ENCODE measurements around the gene LLCFC1.

Gene LLCFC1

DNA sequence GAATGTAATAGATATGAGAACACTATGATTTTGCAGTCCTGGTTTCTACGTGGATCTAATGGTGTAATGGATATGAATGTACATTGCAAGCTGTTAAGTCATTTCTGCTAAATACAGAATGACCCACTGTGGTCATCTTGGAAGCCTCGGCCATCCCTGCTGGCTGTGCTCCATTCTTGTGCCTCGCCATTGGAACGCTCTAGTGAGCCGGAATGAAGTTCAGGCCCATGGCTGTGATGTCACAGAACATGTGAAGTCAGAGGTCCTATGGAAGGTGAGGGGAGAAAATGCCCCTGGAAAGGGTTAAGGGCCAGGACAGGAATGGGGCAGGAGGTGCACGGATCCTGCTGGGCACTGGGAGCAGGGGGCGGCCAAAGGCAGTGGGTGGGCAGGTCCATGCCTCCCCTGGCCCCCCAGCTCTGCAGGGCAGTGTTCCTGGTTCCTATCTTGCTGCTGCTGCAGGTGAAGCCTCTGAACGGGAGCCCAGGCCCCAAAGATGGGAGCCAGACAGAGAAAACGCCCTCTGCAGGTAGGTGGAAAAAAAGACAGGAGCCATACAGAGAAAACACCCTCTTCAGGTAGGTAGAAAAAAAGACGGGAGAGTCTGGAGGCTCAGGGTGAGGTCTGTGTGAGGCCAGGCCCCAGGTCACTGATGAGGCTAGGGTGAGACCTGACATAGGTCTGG, at the start of gene LLCFC1:
TSS of gene LLCFC1 (plus strand) at position 259 of the 685 bp plus-strand sequence. CDS start at position 397, 138 bp downstream.
- no peak within 1 kb of the TSS for H3K4me3 ChIP-seq (ENCODE audit: low read depth, low read length)

DNA sequence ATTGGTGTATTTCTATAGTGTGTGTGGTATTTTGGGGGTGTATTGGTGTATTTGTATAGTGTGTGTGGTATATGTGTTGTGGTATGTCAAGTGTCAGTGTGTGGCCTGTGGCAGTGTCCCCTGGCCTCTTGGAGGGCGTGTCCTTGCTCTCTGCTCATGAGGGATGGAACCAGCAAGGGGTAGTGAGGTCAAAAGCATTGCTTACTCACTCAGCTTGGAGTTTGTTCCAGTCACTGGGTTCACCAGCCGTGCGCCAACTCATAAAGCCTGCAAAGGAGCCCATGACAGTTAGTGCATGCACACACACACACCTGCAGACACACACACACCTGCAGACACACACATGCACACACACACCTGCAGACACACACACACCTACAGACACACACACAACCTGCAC, 49.5 kb upstream of the LLCFC1 start:
- no peak overlapping the region for H3K4me3 ChIP-seq (ENCODE audit: low read depth, low read length)

DNA sequence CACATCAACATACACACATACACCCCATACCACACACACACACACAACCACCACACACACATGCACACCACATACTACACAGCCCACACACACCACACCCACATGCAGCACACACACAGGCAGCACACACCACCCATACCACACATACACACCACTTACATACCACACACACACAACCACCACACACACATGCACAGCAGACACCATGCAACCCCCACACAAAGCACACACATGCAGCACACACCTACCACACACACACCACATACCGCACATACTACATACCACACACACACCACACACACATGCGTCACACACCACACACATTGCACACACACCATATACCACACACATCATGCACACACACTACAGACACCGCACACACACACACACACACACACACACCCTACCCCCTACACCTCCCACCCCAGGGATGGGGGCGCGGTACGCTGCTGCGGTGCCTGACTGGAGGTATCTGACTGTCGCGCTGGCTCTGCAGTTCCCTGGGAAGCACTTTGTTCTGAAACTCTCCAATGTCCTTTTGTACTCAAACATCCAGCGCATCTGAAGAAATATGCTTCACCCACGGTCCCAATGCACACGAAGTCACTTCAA, 48.3 kb upstream of the LLCFC1 start:
- H3K4me3 ChIP-seq (ENCODE audit: low read depth, low read length), result no peak overlapping the region

DNA sequence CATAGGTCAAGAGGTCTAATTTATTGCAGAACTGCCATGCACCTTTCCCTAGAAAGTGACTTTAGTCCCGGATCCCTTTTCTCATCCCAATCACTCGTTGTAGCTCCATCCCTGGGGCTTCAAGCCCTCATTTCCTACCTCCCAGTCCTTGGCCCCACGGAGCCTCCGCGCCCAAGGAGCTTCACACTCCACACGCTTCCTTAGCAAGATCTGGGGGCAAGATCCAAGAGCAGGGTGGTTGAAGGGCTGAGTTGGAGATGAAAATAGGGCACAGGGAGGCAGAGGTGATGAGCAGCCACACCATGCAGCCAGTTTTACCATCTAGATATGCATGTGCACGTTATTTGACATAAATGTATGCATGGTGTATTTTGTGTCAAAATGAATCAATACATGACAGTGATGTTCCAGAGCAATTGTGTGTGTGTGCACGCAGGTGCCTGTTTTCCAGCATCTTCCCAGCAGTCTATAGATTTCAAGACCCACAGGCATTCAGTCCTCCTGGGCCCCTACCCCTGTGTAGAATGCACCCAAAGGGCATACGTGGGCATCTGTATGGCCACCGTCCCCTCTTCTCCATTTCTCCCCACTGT, 47.7 kb upstream of the LLCFC1 start:
- H3K4me3 ChIP-seq (ENCODE audit: low read depth, low read length), result no peak overlapping the region

DNA sequence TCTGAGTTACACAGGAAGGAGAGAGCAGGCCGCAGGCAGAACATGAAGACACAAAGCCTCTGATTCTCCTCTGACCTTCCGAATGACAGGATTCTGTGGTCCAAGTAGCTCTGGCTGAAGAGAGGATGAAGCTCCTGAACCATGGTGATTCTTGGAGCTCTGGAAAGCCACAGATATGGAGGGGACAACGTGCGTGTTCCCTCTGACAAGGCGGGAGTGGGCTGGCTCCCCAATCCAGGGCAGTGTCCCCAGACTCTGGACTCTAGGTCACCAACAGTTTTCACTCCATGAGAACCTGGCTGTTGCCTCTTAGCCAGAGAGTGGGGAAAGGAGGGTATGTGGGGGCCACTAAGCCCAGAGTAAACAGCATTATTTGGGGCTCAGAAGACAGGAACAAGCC, 46.3 kb upstream of the LLCFC1 start:
- H3K4me3 ChIP-seq (ENCODE audit: low read depth, low read length), result no peak overlapping the region

DNA sequence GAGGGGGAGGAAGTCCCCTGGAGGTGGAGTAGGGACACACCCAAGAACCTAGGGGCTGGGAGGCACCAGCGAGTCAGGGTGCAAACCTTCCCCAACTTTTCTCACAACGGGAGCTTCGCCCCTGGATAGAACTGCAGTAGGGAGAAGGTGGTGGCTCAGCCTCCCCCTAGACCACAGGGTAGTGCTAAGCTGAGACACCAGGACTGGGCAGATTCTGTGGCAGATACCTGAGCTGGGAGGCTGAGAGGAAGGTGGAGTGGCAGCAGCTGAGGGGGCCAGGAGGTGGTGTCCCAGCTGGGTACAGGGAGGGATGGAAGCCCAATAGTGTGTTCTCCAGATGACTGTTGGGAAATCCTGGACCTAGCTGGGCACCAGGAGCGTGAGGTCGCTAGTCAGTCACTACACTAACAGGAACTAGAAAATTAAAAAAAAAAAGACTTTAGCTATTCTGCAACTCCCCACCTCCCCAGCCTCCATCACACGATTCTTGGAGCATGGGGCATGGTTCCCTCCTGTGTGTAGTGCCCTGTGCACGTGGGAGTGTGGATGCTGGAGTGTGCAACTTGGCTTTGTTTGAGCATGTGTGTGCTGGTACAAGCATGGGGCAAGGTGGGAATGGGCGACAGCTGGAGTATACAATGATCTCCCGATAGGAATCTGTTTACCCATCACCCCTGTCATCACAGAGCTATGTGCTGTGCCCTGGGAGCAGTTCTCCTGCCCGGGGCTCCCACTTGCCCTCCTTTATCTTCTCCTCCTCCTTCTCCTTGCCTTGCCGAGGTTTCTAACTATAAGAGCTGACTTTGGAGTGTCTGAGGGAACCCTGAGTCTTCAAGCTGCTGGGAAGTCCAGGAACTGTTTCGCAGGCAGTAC, 44.9 kb upstream of the LLCFC1 start:
- no peak overlapping the region for H3K4me3 ChIP-seq (ENCODE audit: low read depth, low read length)

DNA sequence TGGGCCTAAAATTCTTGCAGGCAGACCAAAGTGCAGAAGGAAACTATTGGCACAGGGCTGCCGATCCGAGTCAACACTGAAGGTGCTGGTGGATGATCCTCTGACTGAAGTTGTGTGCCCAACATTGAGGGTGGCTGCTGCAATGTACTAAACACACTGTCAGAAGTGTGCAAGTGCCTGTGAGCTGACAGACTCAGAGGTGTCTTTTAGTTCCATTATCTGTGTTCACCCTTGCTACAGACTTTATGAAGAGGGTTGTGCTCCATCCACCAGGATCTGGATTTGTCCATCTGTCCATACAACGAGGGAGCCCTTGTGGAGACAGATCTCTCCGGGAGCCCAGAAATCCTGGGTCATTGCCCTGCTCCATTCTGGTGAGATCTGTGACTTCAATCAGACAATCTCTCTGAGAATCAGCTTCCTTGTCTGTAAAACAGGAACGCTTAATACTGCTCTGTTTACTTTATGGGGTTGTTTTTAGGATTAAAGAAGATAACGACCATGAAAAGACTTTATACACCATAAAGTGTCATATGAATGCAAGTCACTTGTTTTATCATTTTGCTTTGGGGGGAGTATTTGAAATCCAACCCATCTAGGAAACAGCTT, 44.2 kb upstream of the LLCFC1 start:
- H3K4me3 ChIP-seq (ENCODE audit: low read depth, low read length), result no peak overlapping the region

DNA sequence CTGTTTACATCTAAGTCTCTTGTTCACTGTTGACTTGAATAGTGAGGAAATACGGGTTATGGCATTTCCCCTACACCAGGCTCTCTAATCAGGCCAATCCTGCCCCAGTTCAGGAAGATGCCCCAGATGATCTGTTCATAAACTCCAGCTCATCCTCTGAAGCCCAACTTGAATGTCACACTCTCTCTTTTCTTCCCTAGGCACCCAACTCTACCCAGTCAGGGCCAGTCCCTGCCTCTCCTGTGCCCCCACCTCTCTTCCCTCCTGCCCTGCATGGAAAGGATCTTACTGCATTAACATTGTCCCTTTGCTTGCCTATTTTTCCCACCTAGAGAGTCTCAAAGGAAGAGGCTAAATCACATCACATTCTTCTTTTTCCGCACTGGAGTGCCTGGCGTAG, 43.1 kb upstream of the LLCFC1 start:
- no peak overlapping the region for H3K4me3 ChIP-seq (ENCODE audit: low read depth, low read length)

DNA sequence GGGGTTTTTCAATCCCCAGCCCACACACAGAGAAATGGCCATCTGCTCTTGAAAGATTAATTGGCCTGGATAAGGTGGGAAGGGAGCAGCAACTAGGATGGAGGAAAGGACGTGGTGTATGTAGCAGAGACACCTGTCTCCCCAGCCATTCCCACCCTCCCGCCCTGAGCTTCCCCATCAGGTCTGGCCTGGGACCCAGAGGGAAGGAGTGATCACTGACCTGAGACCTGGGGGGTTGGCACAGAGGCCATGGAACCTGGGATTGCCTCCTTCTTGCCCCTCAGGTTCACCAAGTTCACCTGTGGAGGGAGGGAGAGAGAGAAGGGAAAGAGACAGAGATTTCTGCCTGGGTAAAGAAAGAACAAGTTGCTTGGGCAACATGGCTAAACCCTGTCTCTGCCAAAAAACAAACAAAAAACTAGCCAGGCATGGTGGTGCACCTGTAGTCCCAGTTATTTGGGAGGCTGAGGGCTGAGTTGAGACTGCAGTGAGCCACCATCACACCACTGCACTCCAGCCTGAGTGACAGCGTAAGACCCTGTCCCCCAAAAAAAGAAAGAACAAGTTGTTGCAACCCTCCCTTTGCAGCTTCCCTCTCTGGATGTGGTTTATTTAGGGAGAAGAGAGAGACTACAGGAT, 42.4 kb upstream of the LLCFC1 start:
- H3K4me3 ChIP-seq (ENCODE audit: low read depth, low read length), result no peak overlapping the region

DNA sequence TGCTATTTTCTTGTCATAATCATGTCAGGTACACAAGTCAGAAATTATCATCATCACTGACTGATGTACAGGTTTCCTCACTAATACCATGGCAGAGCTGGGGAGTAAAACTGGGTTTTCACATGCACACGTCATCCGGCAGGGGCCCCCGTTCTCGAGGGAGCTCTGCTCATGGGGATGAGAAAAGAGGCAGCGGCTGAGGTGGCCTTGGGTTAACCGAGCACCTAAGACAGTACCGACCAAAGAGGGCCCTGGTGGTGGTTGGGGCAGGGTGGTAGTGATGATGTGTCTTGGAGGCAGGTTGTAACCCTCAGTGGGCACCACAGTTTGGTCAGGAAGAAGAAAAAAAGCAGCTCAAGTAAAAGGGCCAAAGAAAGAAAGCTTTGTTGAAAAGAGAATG, 41.6 kb upstream of the LLCFC1 start:
- H3K4me3 ChIP-seq (ENCODE audit: low read depth, low read length), result no peak overlapping the region

DNA sequence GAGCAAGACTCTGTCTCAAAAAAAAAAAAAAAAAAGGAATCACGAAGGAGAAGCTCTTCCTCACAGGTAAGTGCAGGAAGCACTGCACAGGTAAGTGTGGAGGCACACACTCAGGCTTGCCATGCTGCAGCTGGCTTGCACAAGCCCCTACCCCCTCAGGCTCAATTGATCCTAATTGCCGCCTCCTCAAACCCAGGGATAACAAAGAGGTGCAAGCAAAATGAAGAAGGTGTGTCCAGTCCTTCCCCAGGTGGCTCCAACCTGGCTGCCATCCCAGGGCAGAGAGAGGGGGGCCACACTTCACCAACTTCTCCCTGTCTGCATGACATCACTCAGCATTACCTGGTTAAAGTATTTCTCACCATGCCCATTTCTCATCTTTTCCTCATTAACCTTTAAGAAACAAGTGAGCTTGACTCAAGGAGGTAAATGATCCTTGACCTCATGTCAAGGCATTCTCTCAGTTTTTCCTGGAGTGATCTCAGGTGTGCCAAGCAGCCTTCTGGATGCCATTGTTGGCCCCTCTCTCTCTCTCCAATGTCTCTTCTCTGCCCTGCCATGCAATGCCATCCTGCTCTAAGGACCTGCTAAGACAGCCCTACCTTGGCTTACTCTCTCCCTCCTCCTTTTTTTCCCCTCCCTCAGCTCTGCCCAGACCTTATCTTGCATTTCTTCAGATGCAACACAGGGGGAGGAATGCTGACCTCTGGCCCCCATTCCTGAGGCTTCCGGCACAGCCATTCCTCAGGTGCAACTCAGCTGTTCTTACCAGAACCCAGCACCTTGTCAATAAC, 40.7 kb upstream of the LLCFC1 start:
- no peak overlapping the region for H3K4me3 ChIP-seq (ENCODE audit: low read depth, low read length)

DNA sequence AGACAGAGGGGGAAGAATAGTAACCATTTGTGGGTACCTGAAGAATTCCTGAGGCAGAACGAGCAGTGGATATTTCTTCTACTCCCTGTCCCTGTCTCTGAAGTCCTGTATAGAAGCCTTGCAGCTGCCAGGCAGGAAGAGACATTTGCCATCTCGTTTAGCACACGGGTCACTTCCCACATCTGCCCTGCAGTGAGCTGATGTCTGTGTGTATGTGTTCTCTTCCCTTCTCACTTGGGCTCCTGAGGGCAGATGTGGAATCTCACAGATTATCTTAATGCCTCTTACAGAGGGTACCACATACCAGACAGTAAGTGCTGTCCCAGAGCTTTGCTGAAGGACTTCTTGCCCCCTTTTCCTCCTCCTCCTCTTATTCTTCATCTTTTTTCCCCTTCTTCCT, 39.6 kb upstream of the LLCFC1 start:
- no peak overlapping the region for H3K4me3 ChIP-seq (ENCODE audit: low read depth, low read length)

DNA sequence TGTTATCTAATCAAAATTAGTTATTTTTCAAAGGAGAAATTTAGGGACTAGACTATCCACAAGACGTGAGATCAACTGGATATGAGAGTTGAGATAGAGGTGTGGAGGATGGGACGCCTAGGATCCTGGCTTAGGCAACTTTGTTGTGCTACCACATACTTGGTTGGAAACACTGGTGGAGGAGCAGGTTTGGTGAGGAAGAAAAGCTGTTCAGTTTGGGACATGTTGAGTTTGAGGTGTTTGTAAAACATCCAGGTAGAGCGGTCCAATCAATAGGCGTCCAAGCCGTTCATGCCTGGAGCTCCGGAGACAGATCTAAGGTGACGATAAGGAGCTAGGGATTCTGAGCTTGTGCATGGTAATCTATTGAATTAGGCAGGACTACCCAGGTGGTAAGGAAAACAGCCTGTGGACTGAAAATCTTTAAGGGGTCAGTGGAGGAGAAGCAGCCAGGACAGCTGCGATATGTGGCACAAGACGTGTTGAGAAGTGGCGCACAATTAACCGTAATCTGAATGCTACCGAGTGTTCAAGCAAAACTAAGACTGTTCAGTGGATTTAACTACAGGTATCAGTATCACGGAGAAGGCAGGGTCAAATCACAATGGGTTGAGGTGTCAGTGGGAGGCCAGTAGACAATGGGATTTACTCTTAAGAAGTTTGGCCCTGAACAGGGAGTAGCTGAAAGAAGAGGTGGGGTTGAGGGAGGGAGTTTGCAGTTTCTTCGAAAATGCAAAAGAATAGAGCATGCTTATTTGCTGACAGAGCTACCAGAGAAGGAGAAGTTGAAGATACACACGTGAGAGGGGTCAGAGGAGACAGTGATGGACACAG, 37.6 kb upstream of the LLCFC1 start:
- no peak overlapping the region for H3K4me3 ChIP-seq (ENCODE audit: low read depth, low read length)

DNA sequence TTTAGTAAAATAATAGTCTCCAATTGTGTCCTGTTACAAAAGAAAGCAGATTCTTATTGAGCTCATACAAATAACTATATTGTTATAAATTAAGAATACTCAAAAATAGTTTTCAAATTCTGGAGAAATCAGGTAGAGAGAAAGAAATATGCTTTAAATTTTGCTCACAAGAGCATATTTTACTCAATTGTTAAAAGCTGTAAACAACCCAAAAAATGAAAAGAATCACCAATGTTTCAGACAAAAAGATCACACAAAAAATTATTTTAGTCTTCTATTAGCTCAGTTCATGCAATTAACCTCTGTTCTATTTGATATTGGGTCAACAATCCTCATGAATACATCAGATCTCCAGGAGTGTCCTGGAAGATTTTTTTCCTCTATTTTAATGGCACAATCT, 35.2 kb upstream of the LLCFC1 start:
- no peak overlapping the region for H3K4me3 ChIP-seq (ENCODE audit: low read depth, low read length)

DNA sequence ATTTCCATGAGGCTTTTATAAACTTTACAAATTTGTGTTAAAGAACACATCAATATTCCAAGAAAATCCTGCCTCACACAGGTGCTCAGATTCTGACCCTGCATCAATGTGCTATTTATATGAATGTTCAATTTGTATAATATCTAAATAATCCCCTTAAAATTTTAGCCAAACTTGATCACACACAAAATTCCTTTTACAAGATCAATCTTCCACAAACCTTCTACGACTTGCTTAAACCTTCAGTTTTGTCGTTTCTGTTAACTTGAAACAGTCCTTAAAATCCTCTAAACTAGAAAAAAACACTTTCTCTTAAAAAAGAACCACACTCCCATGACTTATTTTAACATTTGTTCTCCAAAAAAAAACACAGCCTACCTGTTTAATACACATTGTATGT, 33.5 kb upstream of the LLCFC1 start:
- no peak overlapping the region for H3K4me3 ChIP-seq (ENCODE audit: low read depth, low read length)

DNA sequence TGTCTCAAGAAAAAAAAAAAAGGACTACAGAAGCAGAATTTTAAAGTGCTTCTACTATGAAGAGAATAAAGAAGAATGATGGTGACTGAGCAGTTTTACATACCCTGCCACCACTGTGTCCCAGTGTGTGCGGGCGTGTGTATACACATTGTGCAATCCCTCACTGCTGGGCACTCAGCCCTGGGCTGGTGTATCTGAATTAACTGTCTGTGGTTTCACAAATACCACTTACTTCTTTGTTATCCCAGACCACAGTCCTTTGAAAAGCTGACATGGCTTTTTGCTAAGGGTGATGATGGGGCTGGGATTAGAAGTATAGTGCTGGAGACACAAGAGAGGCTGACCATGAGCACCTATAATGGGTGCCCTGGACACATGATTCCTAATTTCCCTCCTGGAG, 32.6 kb upstream of the LLCFC1 start:
- H3K4me3 ChIP-seq (ENCODE audit: low read depth, low read length), result no peak overlapping the region

DNA sequence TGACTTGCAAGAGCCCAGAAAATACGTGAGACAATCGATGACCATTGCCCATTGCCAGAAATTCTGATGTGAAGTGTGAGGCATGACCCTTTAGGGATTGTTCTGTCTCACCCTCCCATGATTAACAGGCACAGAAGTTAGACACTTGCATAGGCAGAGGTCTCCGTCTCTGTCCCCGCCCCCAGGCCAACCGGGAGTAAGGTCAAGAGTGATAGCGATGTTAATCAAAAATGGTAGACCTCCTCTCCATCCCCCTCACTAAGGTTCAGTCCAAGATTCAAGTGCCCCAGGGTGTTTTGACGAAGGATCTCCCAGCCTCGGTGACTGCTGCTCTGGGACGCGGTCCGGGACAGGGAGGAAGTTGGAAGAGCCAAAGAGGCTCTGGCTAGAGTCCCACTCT, 31.0 kb upstream of the LLCFC1 start:
- no peak overlapping the region for H3K4me3 ChIP-seq (ENCODE audit: low read depth, low read length)

DNA sequence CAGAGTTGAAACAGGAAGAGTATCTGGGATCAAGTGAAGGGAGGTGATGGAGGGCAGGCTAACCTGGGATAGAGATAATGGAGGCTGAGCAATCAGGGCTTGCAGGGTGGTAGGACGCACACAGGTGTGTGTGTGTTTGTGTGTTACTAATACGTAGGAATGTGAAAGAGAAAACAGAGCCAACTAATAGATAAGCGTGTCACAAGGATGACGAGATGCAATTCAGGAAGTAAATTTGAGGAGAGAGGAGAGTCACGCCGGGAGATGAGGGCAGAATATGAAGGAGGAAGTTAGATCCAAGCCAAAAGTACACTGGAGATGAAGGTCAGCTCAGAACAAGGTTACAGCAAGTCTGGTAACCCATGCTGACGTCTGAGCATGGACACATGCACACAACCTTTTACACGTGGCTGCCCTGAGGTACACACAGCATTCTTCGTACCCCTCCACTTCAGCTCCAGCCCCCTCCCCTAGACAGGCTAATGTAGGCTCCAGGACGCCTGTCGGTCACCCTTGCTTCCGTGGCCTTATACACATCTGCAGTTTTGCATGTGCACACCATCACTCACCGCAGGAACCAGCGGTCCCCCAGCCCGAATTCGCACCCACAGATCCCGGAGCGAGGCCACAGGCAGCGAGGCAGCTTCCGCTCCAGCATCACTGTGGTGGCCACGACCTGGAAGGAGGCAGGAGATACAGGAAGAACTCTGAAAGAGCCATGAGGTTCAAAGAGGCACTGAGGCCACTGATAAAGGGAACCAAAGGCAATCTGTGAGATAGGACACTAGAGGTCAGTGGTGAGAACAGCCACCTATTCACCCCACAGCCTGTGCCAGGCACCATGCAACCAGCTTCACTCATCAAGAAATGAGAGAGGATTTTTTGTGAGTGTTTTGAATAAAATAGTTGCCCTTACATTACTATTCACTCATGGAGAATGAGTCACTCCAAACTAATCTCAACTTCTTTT, 30.1 kb upstream of the LLCFC1 start:
- H3K4me3 ChIP-seq (ENCODE audit: low read depth, low read length), result no peak overlapping the region
